Measurements from ENCODE around the gene ELL. TPM values are rescaled to one million over a fixed set of nuclear protein-coding genes. Genes with fewer than 3 reads are reported as not detected.

The ELL gene
- total and polyA plus RNA-seq, 2 donors from 2014 or later = 5.7 to 25.2 TPM

GRCh38 chr19:18421371-18421959 is 100.4 kb downstream of the ELL start:
- FAIRE-seq (no peak), DNase-seq (peak in 2 of 5 donors; percentile 57 to 75)

DNA sequence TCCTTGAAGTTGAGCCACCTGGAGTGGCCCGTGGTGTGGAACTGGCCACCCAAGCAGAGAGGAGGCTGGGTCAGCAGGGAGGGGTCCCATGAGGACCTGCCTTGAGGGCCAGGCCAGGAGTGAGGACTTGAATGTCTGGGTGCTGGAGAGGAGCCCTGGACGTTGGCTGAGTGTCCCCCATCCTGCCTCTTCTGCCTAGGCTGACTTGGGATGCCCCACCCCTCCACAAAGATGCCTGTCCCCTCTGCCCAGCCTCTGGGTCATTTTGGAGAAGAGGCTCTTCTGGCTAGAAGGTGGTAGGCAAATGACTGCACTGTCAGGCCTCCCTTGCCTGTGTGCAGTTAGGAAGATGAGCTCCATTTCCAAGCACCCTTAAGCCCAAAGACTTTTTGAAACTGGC is 100.9 kb downstream of the ELL start:
- peak in 2 of 5 donors; percentile 59 to 81 for DNase-seq
- TF ChIP-seq, protein P1, sequence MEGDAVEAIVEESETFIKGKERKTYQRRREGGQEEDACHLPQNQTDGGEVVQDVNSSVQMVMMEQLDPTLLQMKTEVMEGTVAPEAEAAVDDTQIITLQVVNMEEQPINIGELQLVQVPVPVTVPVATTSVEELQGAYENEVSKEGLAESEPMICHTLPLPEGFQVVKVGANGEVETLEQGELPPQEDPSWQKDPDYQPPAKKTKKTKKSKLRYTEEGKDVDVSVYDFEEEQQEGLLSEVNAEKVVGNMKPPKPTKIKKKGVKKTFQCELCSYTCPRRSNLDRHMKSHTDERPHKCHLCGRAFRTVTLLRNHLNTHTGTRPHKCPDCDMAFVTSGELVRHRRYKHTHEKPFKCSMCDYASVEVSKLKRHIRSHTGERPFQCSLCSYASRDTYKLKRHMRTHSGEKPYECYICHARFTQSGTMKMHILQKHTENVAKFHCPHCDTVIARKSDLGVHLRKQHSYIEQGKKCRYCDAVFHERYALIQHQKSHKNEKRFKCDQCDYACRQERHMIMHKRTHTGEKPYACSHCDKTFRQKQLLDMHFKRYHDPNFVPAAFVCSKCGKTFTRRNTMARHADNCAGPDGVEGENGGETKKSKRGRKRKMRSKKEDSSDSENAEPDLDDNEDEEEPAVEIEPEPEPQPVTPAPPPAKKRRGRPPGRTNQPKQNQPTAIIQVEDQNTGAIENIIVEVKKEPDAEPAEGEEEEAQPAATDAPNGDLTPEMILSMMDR (IDR thresholded peaks at IDR 0.05; ENCODE audit: borderline replicate concordance, extremely low read depth, insufficient read depth) = no peak
- Histone ChIP-seq H3K36me3 (ENCODE audit: control insufficient read depth in 2 of 3, insufficient read depth in 3 of 3, low read length in 3 of 3) (no peaks in the 10 kb centered on the region), H3K4me3 (ENCODE audit: low read length in 3 of 3) (no peak overlapping the region), H3K9ac (ENCODE audit: low read length in 3 of 3) (no peak overlapping the region), H3K9me3 (ENCODE audit: control insufficient read depth in 2 of 3, insufficient read depth in 1 of 3, low read length in 3 of 3) (no peaks in the 10 kb centered on the region), H3K27ac (ENCODE audit: low read depth in 2 of 2, low read length in 2 of 2) (no peak overlapping the region), H3K4me1 (ENCODE audit: control insufficient read depth in 2 of 3, insufficient read depth in 2 of 3, low read depth in 1 of 3, low read length in 3 of 3) (peaks cover 0 to 32% (median 11%) of the 10 kb centered on the region in 3 donors), H3K27me3 (ENCODE audit: control insufficient read depth, insufficient read depth, low read length) (no peaks in the 10 kb centered on the region)
- intact Hi-C loops (cut with DNase I) = no loop called here
- FAIRE-seq = no peak

More at GRCh38 chr19:18421371-18421959, 100.4 kb downstream of the ELL start:
- Histone ChIP-seq H3K4me3 (ENCODE audit: low read length in 3 of 3) (no peak overlapping the region), H3K27me3 (ENCODE audit: control insufficient read depth, insufficient read depth, low read length) (no peaks in the 10 kb centered on the region), H3K27ac (ENCODE audit: low read depth in 2 of 2, low read length in 2 of 2) (no peak overlapping the region), H3K36me3 (ENCODE audit: control insufficient read depth in 2 of 3, insufficient read depth in 3 of 3, low read length in 3 of 3) (no peaks in the 10 kb centered on the region), H3K4me1 (ENCODE audit: control insufficient read depth in 2 of 3, insufficient read depth in 2 of 3, low read depth in 1 of 3, low read length in 3 of 3) (peaks cover 0 to 29% (median 11%) of the 10 kb centered on the region in 3 donors), H3K9ac (ENCODE audit: low read length in 3 of 3) (no peak overlapping the region), H3K9me3 (ENCODE audit: control insufficient read depth in 2 of 3, insufficient read depth in 1 of 3, low read length in 3 of 3) (no peaks in the 10 kb centered on the region)
- intact Hi-C loops (cut with DNase I) = no loop called here
- TF ChIP-seq, protein P1 (IDR thresholded peaks at IDR 0.05; ENCODE audit: borderline replicate concordance, extremely low read depth, insufficient read depth) = no peak

GRCh38 chr19:18419699-18420460 is 102.0 kb downstream of the ELL start:
- intact Hi-C loops (cut with DNase I) = no loop called here
- H3K36me3 ChIP-seq (ENCODE audit: control insufficient read depth in 2 of 3, insufficient read depth in 3 of 3, low read length in 3 of 3) = no peaks in the 10 kb centered on the region
- H3K4me3 ChIP-seq (ENCODE audit: low read length in 3 of 3) = peak overlapping the region; percentile 19 to 59 (median 28)
- H3K27me3 ChIP-seq (ENCODE audit: control insufficient read depth, insufficient read depth, low read length) = no peaks in the 10 kb centered on the region
- H3K27ac ChIP-seq (ENCODE audit: low read depth in 2 of 2, low read length in 2 of 2) = peak overlapping the region; percentile 47 to 67
- peaks cover 0 to 38% (median 11%) of the 10 kb centered on the region in 3 donors for H3K4me1 ChIP-seq (ENCODE audit: control insufficient read depth in 2 of 3, insufficient read depth in 2 of 3, low read depth in 1 of 3, low read length in 3 of 3)
- H3K9ac ChIP-seq (ENCODE audit: low read length in 3 of 3) = peak overlapping the region in 1 of 3 donors; percentile 17
- H3K9me3 ChIP-seq (ENCODE audit: control insufficient read depth in 2 of 3, insufficient read depth in 1 of 3, low read length in 3 of 3) = no peaks in the 10 kb centered on the region
- DNase-seq (peak in 3 of 5 donors; percentile 53 to 84 (median 78)), FAIRE-seq (no peak)
- TF ChIP-seq, protein P1 (IDR thresholded peaks at IDR 0.05; ENCODE audit: borderline replicate concordance, extremely low read depth, insufficient read depth) = no peak

All from kidney (tissue), 14 donors.